Measurements from ENCODE around the gene OXSM.

OXSM gene

DNA sequence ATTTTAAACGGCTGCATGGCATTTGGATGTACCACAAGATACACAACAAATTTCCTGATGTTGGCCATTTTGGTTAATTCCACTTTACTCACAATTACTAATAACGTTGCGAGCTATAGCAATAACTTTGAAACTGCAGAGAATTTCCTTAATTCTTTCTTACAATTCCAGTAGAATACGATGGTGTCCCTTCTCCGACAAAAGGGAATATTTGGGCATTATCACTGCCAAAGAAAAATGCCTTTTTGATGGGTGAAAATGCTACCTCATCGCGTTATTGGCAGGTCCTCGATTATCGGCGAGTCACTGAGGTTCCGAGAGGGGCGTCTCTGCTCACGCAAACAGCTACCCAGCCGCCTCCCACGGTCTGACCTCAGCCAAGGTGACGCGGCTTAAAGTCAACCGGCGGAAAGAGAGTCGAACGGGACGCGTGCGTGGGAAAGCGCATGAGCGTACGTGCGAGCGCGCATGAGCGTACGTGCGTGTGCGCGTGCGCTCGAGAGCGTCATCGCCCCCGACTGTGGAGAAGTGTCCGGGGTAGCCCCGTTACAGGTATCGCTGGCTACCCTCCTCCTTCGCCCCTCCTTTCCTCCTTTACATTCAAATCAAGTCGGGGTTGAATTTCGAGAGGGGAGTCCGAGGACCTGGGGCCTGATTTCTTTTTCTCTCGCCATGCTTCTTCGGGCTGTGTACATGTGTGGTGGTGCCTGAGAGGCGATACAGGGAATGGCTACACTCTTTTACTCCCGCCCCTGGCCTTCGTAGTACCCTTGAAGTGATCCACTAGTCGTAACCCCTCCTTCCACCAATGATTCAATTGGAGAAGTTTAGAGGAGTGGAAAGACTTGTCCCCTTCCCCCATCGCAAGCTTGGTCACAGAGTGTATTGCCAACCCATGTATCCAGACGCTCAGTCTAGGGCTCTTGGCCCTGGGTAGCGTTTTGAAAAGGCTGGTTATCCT, at the start of gene OXSM:
TSS of gene OXSM (plus strand) at position 495 of the 961 bp plus-strand sequence. CDS start 931 bp downstream, outside the sequence.
- peak; percentile 85 for FAIRE-seq

DNA sequence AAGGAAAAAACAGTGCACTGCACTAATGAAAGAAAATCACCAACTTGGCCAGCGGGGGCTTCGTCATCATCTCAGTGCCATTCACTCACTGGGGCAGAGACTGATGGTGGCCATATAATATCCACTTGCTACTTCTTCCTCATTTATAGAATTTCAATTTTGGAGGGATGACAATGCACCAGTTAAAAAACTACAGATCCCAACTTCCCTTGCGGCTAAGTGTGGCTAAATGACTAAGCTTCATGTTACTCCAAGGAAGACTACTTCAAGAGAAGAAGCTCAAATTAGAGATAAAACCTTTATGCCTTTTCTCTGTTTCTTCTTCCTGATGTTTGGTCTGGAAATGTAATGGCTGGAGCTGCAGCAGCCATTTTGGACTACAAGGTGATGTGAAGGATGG, 45.4 kb upstream of the OXSM start:
- FAIRE-seq: no peak

DNA sequence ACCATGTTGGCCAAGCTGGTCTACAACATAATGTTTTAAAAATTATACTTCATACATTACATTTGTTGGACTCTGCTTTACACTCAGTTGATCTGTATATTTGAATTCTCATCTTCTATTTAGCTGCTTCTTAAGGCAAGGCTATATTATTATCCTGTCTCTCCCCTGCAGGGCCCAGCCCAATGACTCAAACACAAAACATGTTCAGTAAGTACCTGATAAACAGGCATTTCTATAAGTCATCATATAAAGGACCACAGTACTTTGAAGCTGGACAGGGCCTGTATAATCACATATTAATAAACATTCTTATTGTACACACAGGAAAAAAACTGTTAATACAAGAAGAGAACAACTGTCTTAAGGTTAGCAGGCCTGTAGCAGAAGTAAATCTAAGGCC, 42.9 kb upstream of the OXSM start:
- no peak for FAIRE-seq

DNA sequence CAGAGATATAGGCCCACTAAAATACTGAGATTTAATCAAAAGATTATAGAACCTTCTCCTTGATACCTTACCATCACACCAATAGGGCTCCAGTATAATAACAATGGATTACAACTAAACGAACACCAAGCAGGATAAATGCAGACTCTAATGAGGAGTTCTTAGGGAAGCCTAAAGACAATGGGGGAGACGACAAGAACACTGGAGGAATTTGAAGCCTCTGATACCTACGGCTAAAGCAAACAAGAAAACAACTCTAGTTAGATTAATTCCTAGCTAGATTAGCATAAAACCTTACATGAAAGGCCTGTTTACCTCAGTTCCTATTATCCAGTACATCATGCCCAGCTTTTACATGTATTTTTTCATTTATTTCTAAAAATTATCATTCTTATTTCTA, 41.7 kb upstream of the OXSM start:
- FAIRE-seq: no peak

DNA sequence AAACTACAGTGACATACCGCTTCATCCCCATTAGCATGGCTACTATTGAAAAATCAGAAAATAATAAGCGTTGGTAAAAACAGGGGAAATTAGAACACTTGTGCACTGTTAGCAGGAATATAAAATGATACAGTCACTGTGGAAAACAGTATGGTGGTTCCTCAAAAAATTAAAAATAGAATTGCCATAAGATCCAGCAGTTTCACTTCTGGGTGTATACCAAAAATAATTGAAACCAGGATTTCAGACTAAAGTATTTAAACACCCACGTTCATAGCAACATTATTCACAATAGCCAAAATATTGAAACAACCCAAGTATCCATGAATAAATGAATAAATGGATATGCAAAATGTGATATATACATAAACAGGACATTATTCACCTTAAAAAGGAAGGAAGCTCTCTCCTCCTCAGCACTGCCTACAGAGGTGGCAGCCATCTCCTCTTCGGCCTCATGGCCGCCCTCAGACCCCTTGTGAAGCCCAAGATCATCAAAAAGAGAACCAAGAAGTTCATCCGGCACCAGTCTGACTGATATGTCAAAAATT, 40.8 kb upstream of the OXSM start:
- no peak for FAIRE-seq

DNA sequence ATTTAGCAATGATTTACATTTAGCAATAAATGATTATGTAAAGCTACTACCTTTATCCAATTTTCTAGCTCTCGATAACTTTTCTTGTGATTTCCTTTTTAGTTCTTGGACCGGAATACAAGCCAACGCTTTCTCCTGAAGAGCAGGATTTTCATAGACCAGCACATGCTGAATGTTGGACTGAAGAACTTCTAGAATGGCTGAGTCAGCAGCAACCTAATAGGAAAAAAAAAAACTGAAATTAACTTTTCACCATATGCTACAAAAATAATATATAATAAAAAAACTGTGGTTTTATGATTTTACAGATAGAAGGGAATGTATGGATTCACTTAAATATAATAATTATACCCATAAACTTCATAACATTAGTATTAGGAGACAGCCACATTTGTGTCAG, 38.8 kb upstream of the OXSM start:
- FAIRE-seq: peak; percentile 6

DNA sequence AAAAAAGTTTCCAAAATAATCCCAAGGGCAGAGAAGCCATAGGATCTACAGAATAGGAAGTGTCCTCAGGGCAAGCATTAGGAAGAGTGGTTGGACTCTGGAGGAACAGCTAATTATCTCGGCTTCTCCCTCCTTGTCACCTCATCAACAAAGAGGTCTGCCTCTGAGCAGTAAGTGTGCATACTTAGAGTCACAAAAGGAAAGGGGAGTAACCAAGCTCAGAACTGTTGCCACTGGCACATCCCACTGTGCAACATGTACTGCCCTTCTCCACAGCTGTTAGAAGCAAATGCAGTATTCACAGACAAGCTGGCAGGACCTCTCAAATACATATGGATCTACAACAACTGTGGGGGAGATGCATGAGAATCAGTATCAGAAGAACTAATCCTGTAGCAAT, 38.2 kb upstream of the OXSM start:
- FAIRE-seq: no peak

DNA sequence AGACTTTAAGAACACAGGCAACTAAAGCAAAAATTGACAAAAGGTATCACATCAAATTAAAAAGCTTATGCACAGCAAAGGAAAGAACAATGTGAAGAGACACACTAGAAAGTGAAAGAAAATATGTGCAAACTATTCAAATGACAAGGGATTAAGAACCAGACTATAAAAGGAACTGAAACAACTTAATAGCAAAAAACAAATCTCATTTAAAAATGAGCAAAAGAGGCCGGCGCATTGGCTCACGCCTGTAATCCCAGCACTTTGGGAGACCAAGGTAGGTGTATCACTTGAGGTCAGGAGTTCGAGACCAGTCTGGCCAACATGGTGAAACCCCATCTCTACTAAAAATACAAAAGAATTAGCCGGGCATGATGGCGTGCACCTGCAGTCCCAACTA, 21.0 kb upstream of the OXSM start:
- no peak for FAIRE-seq

DNA sequence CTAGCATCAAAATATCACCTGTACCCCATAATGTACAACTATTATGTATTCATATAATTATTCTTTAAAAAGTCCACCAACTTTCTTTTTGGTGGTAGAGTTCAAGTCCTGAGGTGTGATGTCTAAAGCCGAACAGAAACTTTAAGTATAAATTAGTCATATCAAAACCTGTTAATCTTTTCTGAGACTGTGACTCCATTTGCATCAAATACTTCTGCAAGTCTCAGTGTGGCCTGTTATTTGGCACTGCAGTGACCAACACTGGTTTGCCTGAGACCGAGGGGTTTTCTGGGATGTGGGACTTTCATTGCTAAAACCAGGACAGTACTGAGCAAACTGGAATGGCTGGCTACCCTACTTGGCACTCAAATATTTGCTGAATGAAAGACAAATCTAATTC, 14.0 kb upstream of the OXSM start:
- FAIRE-seq: no peak

DNA sequence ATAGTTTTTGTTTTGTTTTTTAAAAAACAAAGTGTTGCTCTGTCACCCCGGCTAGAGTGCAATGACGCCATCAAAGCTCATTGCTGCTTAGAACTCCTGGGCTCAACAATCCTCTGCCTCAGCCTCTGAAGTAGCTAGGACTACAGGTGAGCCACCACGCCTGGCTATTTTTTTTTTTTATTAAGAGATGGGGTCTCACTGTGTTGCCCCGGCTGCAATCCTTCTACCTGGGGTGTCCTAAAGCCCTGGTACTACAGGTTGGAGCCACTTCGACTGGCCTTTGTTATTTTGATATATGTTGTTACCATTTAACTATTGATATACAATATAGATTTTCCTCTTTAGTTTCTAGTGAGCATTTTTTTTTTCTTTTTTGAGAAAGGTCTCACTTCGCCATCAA, 9.3 kb upstream of the OXSM start:
- FAIRE-seq: no peak

DNA sequence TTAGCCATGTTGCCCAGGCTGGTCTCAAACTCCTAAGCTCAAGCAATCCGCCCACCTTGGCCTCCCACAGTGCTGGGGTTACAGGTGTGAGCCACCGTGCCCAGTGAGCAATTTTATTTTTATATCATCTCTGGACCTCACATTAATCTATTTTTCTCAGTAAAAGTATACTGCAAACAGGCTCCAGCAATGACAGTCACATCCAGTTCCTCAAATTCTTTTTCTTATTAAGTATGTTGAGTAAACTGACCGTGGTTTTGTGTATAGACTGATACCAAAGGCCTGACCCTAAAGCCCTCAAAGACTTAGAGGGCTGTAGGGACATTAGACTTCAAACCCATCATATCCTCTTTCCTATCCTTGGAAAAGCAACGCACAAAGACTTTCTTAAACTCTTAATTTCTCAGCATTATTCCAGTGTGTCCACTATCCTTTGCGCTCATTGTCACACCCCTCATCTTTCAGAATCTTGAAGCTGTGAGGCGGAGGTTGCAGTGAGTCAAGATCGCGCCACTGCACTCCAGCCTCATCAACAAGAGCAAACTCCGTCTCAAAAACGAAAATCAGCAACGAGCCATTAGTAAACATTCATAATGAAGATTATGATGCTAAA, 8.6 kb upstream of the OXSM start:
- no peak for FAIRE-seq

DNA sequence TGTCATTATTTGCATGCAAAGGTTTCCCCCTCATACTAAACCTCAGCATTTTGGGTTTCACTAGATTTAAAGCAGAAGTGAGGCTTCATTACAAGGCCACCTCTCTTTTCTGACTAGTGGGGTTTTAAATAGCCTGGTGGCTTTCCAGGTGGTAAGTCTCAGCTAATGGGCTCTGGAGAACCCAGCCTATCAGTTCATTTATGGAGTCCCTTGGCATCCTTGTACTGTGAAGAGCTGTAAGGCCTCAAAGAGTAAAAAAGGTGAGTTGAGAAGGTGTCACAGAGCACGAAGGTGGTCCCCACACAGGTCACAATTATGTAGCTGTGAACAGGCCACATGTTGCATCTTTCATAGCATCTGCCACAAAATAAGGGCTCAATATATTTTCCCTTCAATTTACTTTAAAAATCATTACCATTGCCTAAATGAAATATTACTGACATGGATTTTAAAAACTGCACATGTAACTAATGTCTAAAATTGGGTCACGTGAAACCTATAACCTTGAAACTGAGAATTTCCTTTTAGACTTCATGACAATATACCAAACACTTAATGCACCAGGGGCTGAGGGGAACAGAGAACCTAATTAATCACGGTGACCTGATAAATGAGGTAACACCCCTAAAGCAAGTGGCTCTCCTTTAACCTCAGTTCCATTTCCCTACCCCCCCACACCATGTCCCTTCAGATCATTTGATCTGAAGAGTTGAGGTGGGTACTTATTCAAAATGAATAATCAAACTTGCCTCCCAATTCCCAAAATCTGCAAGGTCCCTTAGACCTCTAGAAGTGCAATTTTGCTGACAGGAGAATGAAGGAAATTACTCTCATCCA, 7.9 kb upstream of the OXSM start:
- FAIRE-seq: no peak

DNA sequence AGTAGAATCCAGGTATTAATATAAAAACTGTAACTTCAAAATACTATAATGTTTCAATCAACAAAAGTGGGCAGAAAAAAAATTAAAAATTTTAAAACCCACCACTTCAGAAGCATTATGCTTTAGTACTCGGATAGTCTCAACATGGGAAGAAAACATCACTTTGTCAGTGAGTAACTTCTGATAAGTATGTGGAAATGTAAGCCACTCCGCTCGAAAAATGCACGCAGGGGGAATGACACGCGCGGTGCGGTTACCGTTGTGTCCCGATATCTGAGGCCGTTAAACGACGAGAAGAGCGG, 7.3 kb upstream of the OXSM start:
- FAIRE-seq: no peak

DNA sequence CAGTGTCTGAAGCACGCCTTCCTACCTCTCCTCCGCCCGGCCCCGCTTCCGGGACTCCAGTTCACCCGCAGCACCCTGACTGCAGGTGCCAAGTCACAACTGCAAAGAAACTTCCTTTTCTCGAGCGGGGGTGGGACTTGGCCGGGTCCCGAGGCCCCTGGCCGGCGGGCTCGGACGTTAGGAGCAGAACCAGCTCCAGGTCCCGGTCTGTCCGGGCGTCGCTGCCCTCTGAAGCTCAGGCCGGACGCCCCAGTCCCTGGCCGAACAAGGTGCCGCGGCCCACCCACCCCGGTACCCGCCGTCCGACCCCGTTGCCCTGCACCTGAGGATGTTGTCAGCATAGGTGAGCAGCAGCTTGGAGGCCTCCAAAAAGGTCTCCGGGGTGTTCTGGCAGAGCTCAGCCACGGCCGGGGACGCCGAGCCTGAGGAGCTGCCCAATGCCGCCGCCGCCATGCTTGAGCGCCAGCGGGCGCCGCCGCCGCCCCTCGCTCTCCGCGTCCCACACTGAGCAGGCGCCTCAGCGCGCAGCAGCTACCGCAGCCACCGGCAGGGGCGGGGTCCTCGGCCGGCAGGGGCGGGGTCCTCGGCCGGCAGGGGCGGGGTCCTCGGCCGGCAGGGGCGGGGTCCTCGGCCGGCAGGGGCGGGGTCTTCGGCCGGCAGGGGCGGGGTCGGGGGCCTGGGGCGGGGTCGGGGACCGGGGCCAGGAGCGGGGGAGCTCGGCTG, 6.8 kb upstream of the OXSM start, which contains the start of gene NGLY1:
TSS of gene NGLY1 (minus strand) at position 506 of the 723 bp plus-strand sequence. CDS start at position 453, 53 bp downstream.
- no peak for FAIRE-seq

DNA sequence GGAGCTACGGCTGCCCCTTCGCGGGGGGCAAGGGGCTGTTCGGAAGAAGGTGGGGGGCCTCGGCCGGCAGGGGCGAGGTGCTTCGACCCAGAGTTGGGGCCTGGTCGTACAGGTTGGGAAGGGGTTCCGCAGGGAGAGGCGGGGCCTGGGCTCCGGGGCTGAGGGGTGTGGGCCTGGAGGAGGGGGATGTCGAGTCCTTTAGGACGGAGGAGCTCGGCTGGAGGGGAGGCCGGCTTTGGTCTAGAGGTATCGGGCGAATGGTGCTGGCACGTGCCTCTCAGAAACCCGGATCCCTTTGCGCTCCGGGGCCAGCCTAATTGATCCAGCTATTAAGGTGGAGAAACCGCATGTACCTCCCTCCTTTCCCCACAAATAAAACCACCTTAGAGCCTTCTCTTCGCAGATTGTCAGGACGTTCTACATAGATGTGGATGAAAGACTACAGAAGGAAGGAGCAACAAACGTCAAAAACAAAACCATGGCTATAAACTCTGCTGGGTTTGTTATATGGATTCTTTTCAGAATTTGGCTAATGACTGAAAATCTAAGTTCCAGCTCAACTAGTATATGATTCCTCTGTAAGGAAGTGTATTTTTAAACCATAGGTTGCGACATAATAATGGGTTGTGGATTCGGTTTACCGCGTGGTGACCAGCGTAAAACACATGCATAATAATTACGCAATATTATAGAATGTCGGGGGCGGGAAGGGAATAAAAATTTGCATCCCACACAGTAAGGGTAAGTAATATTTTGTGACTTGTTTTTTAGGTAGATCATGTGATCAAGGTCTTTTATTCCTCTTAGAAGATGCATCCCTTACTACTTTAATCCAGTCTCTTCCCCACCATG, 6.0 kb upstream of the OXSM start:
- FAIRE-seq: no peak

DNA sequence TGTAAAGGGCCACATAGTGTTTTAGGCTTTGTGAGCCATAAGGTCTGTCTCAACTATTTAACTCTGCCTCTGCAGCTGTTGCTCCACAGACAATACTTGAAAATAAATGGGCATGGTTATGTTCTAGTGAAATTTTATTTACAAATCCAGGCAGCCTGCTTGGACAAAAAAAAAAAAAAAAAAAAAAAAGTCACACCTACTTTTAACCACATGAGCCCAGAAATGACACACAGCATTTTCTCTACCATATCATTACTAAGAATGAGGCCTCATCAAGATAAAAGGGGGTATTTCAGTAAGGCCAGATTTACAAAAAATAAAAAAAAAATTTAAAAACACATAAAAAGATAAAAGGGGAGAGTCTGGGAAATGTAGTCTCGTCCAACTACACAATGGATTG, 4.9 kb upstream of the OXSM start:
- no peak for FAIRE-seq

DNA sequence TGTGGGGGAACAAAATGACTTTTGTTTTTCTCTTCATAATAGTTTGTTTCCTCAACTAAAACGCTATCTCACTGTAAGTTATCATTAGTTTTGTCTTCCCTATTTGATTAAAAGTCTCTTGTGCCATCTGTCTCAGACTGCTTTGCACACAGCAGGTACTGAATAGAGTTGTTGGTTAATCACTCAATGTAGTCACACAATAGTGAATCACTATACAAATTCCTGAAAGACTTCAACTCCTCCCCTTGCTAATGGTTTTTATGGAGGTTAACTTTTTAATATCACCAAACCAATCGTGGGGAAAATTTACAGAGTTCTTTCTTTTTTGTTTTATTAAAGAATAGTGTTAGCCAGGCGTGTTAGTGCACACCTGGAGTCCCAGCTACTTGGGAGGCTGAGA, 4.1 kb upstream of the OXSM start:
- FAIRE-seq: no peak

DNA sequence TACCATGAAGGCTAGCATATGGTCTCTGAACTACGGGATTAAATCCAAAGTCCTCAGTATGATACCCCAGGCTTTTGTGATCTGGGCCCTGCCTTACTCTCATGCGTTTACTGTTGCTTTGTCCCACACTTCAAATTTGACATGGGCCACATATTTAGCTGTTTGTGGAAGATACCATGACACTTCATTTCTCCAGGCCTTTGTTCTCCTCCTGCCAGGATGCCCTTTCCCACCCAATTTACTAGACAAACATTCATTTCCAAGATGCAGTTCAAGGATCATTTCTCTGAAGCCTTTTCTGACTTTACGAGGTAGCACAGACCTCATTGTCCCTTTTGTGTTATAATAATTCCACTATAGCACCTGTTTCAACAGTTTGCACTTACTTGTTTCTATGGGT, 2.2 kb upstream of the OXSM start:
- no peak for FAIRE-seq

DNA sequence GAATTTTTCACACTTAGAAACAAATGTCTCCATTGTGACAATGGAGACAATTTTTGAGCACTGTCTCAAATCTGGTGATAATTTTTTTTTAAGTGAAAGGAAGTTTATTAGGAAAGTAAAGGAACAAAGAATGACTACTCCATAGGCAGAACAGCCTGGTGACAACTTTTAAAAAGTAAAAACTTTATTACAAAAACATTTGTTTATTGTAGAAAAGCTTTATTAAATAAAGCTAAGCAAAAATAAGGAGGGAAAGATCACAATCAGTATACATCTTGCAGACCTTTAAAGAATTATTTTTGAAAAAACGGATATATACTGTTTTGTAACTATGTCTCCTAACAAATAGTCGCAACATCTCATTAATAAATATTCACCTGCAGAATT, 688 bp upstream of the OXSM start:
- FAIRE-seq: peak; percentile 63

DNA sequence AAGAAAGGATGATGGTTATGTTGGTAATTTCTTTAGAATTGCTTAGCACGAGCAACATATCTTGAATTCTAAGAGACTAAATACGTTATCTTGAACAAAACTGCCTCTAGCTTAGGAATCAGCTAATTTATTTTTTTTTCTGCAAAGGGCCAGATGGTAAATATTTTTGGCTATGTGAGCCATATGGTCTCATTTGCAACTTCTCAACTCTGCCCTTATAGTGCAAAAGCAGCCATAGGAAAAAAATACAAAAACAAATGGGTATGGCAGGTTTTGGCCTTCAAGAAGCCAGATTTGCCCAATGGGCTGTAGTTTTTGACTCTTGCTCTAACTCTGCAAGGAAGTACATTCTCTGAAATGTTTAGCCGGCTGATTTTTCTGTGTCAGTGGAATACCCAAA, 11.9 kb downstream of the OXSM start:
- no peak for FAIRE-seq

DNA sequence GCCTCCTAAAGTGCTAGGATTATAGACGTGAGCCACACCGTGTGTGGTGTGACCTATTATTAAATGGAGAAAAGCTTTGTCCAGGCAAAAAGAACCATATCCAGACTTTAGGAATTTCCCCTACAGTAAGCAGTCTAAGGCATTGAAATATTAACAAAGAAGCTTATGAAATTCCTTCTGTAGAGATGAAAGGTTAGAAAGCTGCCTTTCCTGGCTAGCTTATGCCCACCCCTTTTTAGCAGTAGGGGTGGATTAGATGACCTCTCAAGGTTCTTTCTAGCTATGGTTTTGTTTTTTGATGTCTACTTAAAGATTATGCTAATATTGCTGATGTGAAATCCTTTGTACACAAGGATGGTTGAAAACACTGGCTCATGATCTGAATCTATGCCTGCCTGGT, 13.9 kb downstream of the OXSM start:
- no peak for FAIRE-seq

DNA sequence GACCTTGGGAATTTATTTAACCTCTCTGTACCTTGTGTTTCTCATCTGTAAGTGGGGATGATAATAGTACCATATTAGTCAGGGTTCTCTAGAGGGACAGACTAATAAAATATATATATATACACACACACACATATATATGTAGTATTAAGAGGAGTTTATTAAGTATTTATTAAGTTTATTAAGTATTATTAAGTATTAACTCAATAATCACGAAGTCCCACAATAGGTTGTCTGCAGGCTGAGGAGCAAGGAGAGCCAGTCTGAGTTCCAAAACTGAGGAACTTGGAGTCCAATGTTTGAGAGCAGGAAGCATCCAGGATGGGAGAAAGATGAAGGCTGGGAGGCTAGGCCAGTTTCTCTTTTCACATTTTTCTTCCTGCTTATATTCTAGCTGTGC, 14.8 kb downstream of the OXSM start:
- FAIRE-seq: no peak
